ENCODE measurements around the gene TCTA.
"Not testable (repeated sequence)": the region's sequence is repeated elsewhere in the genome, so short reads cannot be mapped to it uniquely, and the experiment has no call there.

TCTA gene

GRCh38 chr3:49411968-49412631, at the start of gene TCTA, which contains the start of gene RHOA:
TSS of gene TCTA (plus strand) at chr3:49412423. CDS start at chr3:49412427, 4 bp downstream.
TSS of gene RHOA (minus strand) at chr3:49411976. CDS start at chr3:49375589, 36,387 bp downstream.
- peak; percentile 95 for DNase-seq

GRCh38 chr3:49362561-49362960, 49.7 kb upstream of the TCTA start:
- no peak for DNase-seq

GRCh38 chr3:49370585-49371290, 41.5 kb upstream of the TCTA start:
- DNase-seq: no peak

- DNase-seq: no peak
These were observed 40.3 kb upstream of the TCTA start for GRCh38 chr3:49371946-49372345.

- DNase-seq: no peak
These were observed 34.7 kb upstream of the TCTA start for GRCh38 chr3:49377483-49377882.

- no peak for DNase-seq
These were observed 33.9 kb upstream of the TCTA start for GRCh38 chr3:49378249-49378895.

- DNase-seq: no peak
These were observed 28.8 kb upstream of the TCTA start for GRCh38 chr3:49383387-49383786.

- no peak for DNase-seq
These were observed 26.6 kb upstream of the TCTA start for GRCh38 chr3:49385617-49386016.

- no peak for DNase-seq
These were observed 26.0 kb upstream of the TCTA start for GRCh38 chr3:49386056-49386756.

GRCh38 chr3:49387721-49388120, 24.5 kb upstream of the TCTA start:
- DNase-seq: no peak

- no peak for DNase-seq
These were observed 23.9 kb upstream of the TCTA start for GRCh38 chr3:49388289-49388820.

GRCh38 chr3:49389297-49389696, 22.9 kb upstream of the TCTA start:
- no peak for DNase-seq

- not testable (repeated sequence) for DNase-seq
These were observed 20.9 kb upstream of the TCTA start for GRCh38 chr3:49391310-49391709.

GRCh38 chr3:49397470-49397869, 14.8 kb upstream of the TCTA start:
- DNase-seq: no peak

- DNase-seq: no peak
These were observed 12.8 kb upstream of the TCTA start for GRCh38 chr3:49399461-49399860.

GRCh38 chr3:49401766-49402165, 10.5 kb upstream of the TCTA start:
- no peak for DNase-seq

- DNase-seq: no peak
These were observed 8.3 kb upstream of the TCTA start for GRCh38 chr3:49403891-49404290.

GRCh38 chr3:49405570-49405969, 6.7 kb upstream of the TCTA start:
- DNase-seq: not testable (repeated sequence)

GRCh38 chr3:49406571-49407565, 5.4 kb upstream of the TCTA start:
- no peak for DNase-seq

- no peak for DNase-seq
These were observed 2.0 kb upstream of the TCTA start for GRCh38 chr3:49410066-49410845.
